Inflammatory macrophage treated with lipopolysaccharide for 4 hours (primary cell): ENCODE results near the gene RNASE8.
A peak's percentile ranks its signal among the peaks of the same experiment; 100 is the strongest.

Source experiments
- DNase-seq: peaks from one replicate; pipeline ENCODE4 v3.0.0-alpha.2; 2020

RNASE8 gene

GRCh38 chr14:21074398-21075272, 17.0 kb downstream of the RNASE8 start:
- DNase-seq, result no peak

GRCh38 chr14:21075719-21076437, 18.3 kb downstream of the RNASE8 start:
- DNase-seq, result no peak

- no peak for DNase-seq
Measured at GRCh38 chr14:21077672-21078071, 20.1 kb downstream of the RNASE8 start.

- no peak for DNase-seq
Measured at GRCh38 chr14:21078287-21078686, 20.7 kb downstream of the RNASE8 start.

GRCh38 chr14:21078726-21079125, 21.1 kb downstream of the RNASE8 start:
- no peak for DNase-seq

- DNase-seq, result no peak
Measured at GRCh38 chr14:21081521-21082142, 24.0 kb downstream of the RNASE8 start.

- no peak for DNase-seq
Measured at GRCh38 chr14:21083565-21084325, 26.1 kb downstream of the RNASE8 start.

- DNase-seq, result no peak
Measured at GRCh38 chr14:21084396-21084795, 26.8 kb downstream of the RNASE8 start.

GRCh38 chr14:21084998-21085853, 27.6 kb downstream of the RNASE8 start:
- DNase-seq, result peak; percentile 81

GRCh38 chr14:21086908-21087293, 29.3 kb downstream of the RNASE8 start:
- DNase-seq, result no peak

GRCh38 chr14:21087294-21088091, 29.9 kb downstream of the RNASE8 start:
- DNase-seq, result peak; percentile 81

- DNase-seq, result no peak
Measured at GRCh38 chr14:21088687-21089086, 31.1 kb downstream of the RNASE8 start.

- DNase-seq, result no peak
Measured at GRCh38 chr14:21089271-21089670, 31.6 kb downstream of the RNASE8 start.

GRCh38 chr14:21089877-21090193, 32.2 kb downstream of the RNASE8 start:
- DNase-seq, result no peak

GRCh38 chr14:21090194-21090939, 32.7 kb downstream of the RNASE8 start:
- no peak for DNase-seq

GRCh38 chr14:21090940-21091663, 33.5 kb downstream of the RNASE8 start:
- no peak for DNase-seq

GRCh38 chr14:21091821-21092272, 34.2 kb downstream of the RNASE8 start:
- no peak for DNase-seq

GRCh38 chr14:21092273-21093011, 34.8 kb downstream of the RNASE8 start:
- peak; percentile 67 for DNase-seq

- DNase-seq, result no peak
Measured at GRCh38 chr14:21093018-21093417, 35.4 kb downstream of the RNASE8 start.
